Liver (tissue), 9 donors: Measurements from ENCODE around the gene EXOC2. TPM values are rescaled to one million over a fixed set of nuclear protein-coding genes. Genes with fewer than 3 reads are reported as not detected.

Source experiments
- DNase-seq: peaks from one replicate; pipeline ENCODE4 v3.0.0-alpha.2; 2017; ENCODE audit warnings: low spot score
- H3K27ac ChIP-seq, 2 donors: one replicate each; pipeline ENCODE4 v1.7.0; 2013; ENCODE audit warnings: inconsistent platforms in 2 of 2, low read length in 2 of 2, control low read depth in 1 of 2, low read depth in 1 of 2, mild to moderate bottlenecking in 1 of 2
- H3K27me3 ChIP-seq, 4 donors: one replicate each; pipeline versions ENCODE4 v1.6.1 to v1.7.0; 2013; ENCODE audit warnings: low read length in 3 of 4, inconsistent platforms in 1 of 4, mild to moderate bottlenecking in 1 of 4, moderate library complexity in 1 of 4; ENCODE audit not compliant: control insufficient read depth in 4 of 4, insufficient read depth in 4 of 4
- H3K36me3 ChIP-seq, 4 donors: one replicate each; pipeline versions ENCODE4 v1.6.1 to v1.7.0; 2013; ENCODE audit warnings: low read length in 3 of 4, mild to moderate bottlenecking in 3 of 4, low read depth in 1 of 4, moderate library complexity in 1 of 4; ENCODE audit not compliant: control insufficient read depth in 4 of 4, insufficient read depth in 3 of 4
- H3K4me1 ChIP-seq, 4 donors: one replicate each; pipeline versions ENCODE4 v1.6.1 to v1.7.0; 2013; ENCODE audit warnings: low read length in 3 of 4, mild to moderate bottlenecking in 3 of 4, moderate library complexity in 1 of 4; ENCODE audit not compliant: control insufficient read depth in 4 of 4, insufficient read depth in 4 of 4
- H3K4me3 ChIP-seq, 3 donors: one replicate each; pipeline versions ENCODE4 v1.6.1 to v1.7.0; 2013; ENCODE audit warnings: low read length in 3 of 3, control low read depth in 1 of 3, low read depth in 1 of 3, mild to moderate bottlenecking in 1 of 3
- H3K9ac ChIP-seq, 2 donors: one replicate each; pipeline ENCODE4 v1.7.0; 2013; ENCODE audit warnings: low read length in 2 of 2, mild to moderate bottlenecking in 2 of 2, moderate library complexity in 2 of 2, control low read depth in 1 of 2, low read depth in 1 of 2
- H3K9me3 ChIP-seq, 4 donors: one replicate each; pipeline versions ENCODE4 v1.6.1 to v1.7.0; 2013; ENCODE audit warnings: low read length in 3 of 4; ENCODE audit not compliant: control insufficient read depth in 4 of 4
- EGR1 ChIP-seq, 2 donors: IDR thresholded peaks; 2 replicates each; pipeline ENCODE4 v1.6.1; 2016 to 2018; ENCODE audit warnings: antibody characterized with exemption in 2 of 2, low read depth in 2 of 2
- FOXA2 ChIP-seq: IDR thresholded peaks from 2 replicates; pipeline ENCODE4 v1.6.1; 2016; ENCODE audit warnings: antibody characterized with exemption
- GABPA ChIP-seq, 2 donors: IDR thresholded peaks in 1 of 2; conservative IDR thresholded peaks in 1 of 2; 2 replicates each; pipeline ENCODE4 v1.6.1; 2016; ENCODE audit warnings: antibody characterized with exemption in 2 of 2, mild to moderate bottlenecking in 1 of 2, moderate library complexity in 1 of 2
- HNF4A ChIP-seq, 2 donors: conservative IDR thresholded peaks; 2 replicates each; pipeline ENCODE4 v1.6.1; 2016; ENCODE audit warnings: antibody characterized with exemption in 2 of 2, mild to moderate bottlenecking in 2 of 2
- HNF4G ChIP-seq: IDR thresholded peaks from 2 replicates; pipeline ENCODE4 v1.6.1; 2016; ENCODE audit warnings: antibody characterized with exemption
- JUND ChIP-seq, 2 donors: IDR thresholded peaks; 2 replicates each; pipeline ENCODE4 v1.6.1; 2016; ENCODE audit warnings: antibody characterized with exemption in 2 of 2
- RAD21 ChIP-seq, 2 donors: IDR thresholded peaks; 2 replicates each; pipeline ENCODE4 v1.6.1; 2016; ENCODE audit warnings: antibody characterized with exemption in 2 of 2, mild to moderate bottlenecking in 2 of 2
- RXRA ChIP-seq, 2 donors: IDR thresholded peaks; 2 replicates each; pipeline ENCODE4 v1.6.1; 2017 to 2018; ENCODE audit warnings: antibody characterized with exemption in 2 of 2, mild to moderate bottlenecking in 1 of 2
- SP1 ChIP-seq: IDR thresholded peaks from 2 replicates; pipeline ENCODE4 v1.6.1; 2018; ENCODE audit warnings: antibody characterized with exemption, mild to moderate bottlenecking
- YY1 ChIP-seq: IDR thresholded peaks from 2 replicates; pipeline ENCODE4 v1.6.1; 2016; ENCODE audit warnings: antibody characterized with exemption, mild to moderate bottlenecking
- WGBS: extraction: QIAGEN DNeasy Blood & Tissue Kit; methylation state at CpG from one replicate; pipeline ENCODE4 v1.1.7; 2013; 5-methylcytosine and 5-hydroxymethylcytosine counted together
- polyA plus RNA-seq, 2 donors: library from polyadenylated mRNA; stranded (reverse) in 1 of 2; unstranded in 1 of 2; fragments of 200-250 nt in 1 of 2; fragments of >200 nt in 1 of 2; fragmentation: Nextera tagmentation in 1 of 2; extraction: Ambion mirVana in 1 of 2; gene quantifications; one replicate each; pipeline versions ENCODE4 v1.2.1 to v1.2.3, GENCODE V29; 2013 to 2015
- total RNA-seq, 2 donors: library from RNA; depleted of rRNA; stranded (reverse); fragments of >200 nt; gene quantifications; one replicate each; pipeline ENCODE4 v1.2.3, GENCODE V29; 2014
- TF ChIP-seq, protein P1 (sequence below): IDR thresholded peaks from 2 replicates; pipeline ENCODE4 v1.6.1; 2016; ENCODE audit warnings: antibody characterized with exemption
- TF ChIP-seq, protein P2 (sequence below): IDR thresholded peaks from 2 replicates; pipeline ENCODE4 v1.6.1; 2016; ENCODE audit warnings: antibody characterized with exemption
- TF ChIP-seq, protein P3 (sequence below): IDR thresholded peaks from 2 replicates; pipeline ENCODE4 v1.6.1; 2016; ENCODE audit warnings: antibody characterized with exemption, mild to moderate bottlenecking
- TF ChIP-seq, protein P4 (sequence below): fragments of 150-350 bp; IDR thresholded peaks from 2 replicates; pipeline ENCODE4 v1.5.1; 2017; ENCODE audit warnings: improper control_type of control experiment, low read depth, low read length; ENCODE audit not compliant: missing input control
- donor health status: healthy.
- donor health status: healthy.
- donor health status: healthy.
- donor health status: healthy.
- donor health status: healthy.

Gene EXOC2
- total and polyA plus RNA-seq, 4 donors = 6.7 to 15.3 (median 9.2) TPM

DNA sequence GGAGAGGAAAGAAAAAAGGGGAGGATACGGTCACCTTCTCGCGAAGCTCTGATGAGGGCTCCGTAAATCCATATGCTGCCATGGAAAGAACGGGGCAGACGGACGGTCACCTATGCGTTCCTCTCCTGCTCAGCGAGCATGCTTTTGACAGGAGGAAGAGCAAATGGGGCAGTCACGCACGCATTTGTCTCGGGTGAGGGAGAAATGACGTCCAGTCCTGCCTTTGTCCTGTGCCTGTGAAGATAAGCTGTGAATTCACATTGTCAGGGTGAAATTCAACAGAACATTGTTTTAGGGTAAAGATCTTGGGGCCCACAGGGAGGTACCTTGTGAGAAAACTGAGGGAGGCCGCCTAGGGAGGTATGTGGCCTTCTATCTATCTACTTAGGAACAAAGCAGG is 217.6 kb downstream of the EXOC2 start:
- Histone ChIP-seq H3K9me3 (no peaks in the 10 kb centered on the region), H3K4me1 (no peaks in the 10 kb centered on the region), H3K27me3 (no peaks in the 10 kb centered on the region), H3K9ac (no peak overlapping the region), H3K4me3 (no peak overlapping the region), H3K36me3 (no peaks in the 10 kb centered on the region), H3K27ac (no peak overlapping the region)
- 80% methylated on average over 14 of the region's 14 CpGs for WGBS
- no peak for DNase-seq
- TF ChIP-seq, protein P1, sequence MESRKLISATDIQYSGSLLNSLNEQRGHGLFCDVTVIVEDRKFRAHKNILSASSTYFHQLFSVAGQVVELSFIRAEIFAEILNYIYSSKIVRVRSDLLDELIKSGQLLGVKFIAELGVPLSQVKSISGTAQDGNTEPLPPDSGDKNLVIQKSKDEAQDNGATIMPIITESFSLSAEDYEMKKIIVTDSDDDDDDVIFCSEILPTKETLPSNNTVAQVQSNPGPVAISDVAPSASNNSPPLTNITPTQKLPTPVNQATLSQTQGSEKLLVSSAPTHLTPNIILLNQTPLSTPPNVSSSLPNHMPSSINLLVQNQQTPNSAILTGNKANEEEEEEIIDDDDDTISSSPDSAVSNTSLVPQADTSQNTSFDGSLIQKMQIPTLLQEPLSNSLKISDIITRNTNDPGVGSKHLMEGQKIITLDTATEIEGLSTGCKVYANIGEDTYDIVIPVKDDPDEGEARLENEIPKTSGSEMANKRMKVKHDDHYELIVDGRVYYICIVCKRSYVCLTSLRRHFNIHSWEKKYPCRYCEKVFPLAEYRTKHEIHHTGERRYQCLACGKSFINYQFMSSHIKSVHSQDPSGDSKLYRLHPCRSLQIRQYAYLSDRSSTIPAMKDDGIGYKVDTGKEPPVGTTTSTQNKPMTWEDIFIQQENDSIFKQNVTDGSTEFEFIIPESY = no peak
- no peak for TF ChIP-seq RAD21 (IDR thresholded peaks at IDR 0.05)
- TF ChIP-seq SP1 = no peak
- TF ChIP-seq, protein P2, sequence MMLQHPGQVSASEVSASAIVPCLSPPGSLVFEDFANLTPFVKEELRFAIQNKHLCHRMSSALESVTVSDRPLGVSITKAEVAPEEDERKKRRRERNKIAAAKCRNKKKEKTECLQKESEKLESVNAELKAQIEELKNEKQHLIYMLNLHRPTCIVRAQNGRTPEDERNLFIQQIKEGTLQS = no peak
- TF ChIP-seq, protein P3, sequence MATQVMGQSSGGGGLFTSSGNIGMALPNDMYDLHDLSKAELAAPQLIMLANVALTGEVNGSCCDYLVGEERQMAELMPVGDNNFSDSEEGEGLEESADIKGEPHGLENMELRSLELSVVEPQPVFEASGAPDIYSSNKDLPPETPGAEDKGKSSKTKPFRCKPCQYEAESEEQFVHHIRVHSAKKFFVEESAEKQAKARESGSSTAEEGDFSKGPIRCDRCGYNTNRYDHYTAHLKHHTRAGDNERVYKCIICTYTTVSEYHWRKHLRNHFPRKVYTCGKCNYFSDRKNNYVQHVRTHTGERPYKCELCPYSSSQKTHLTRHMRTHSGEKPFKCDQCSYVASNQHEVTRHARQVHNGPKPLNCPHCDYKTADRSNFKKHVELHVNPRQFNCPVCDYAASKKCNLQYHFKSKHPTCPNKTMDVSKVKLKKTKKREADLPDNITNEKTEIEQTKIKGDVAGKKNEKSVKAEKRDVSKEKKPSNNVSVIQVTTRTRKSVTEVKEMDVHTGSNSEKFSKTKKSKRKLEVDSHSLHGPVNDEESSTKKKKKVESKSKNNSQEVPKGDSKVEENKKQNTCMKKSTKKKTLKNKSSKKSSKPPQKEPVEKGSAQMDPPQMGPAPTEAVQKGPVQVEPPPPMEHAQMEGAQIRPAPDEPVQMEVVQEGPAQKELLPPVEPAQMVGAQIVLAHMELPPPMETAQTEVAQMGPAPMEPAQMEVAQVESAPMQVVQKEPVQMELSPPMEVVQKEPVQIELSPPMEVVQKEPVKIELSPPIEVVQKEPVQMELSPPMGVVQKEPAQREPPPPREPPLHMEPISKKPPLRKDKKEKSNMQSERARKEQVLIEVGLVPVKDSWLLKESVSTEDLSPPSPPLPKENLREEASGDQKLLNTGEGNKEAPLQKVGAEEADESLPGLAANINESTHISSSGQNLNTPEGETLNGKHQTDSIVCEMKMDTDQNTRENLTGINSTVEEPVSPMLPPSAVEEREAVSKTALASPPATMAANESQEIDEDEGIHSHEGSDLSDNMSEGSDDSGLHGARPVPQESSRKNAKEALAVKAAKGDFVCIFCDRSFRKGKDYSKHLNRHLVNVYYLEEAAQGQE = no peak
- no peak for TF ChIP-seq GABPA (IDR thresholded peaks at IDR 0.05 in 1 of 2, conservative IDR thresholded peaks at IDR 0.05 in 1 of 2)
- TF ChIP-seq HNF4A (conservative IDR thresholded peaks at IDR 0.05) = no peak
- no peak for TF ChIP-seq RXRA (IDR thresholded peaks at IDR 0.05)
- no peak for TF ChIP-seq HNF4G
- TF ChIP-seq FOXA2 = no peak

DNA sequence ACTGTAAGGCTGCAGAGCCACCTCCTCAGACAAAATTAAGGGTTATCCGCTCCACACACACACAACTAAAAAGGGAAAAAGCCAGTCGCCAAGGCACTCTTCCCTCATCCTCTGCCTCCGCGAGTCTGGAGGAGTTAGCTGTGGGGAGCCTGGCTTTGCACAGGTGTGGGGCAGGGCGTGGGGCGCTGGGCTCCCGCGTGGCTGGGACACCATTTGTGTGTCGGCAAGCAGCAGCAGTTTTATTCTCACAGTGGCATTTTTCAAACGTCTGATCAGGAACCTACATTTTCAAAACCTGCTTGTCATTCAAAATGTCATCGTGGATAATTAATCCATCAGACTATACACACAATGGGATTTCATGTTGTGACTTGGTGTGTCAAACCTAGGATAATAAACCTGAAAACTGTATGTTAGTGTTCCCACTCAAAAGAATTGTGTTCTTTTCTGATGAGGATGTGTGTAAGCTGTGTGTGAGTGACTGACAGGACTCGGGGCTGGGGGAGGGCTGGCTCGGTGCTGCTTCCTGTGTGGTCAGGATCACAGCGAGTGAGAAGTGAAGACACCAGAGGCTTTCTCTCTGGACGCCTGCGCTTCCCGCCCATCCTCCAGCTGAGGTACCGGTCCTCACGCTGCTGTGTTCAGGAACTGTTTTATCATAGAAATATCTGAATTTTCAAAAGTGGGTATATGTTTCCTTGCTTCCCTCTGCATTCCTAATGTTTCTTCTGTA is 218.3 kb downstream of the EXOC2 start:
- 52% methylated on average over 19 of the region's 19 CpGs for WGBS
- no peaks in the 10 kb centered on the region for H3K27me3 ChIP-seq
- no peaks in the 10 kb centered on the region for H3K9me3 ChIP-seq
- H3K4me3 ChIP-seq = no peak overlapping the region
- H3K4me1 ChIP-seq = no peaks in the 10 kb centered on the region
- H3K27ac ChIP-seq = no peak overlapping the region
- no peak overlapping the region for H3K9ac ChIP-seq
- TF ChIP-seq YY1 (no peak), JUND (IDR thresholded peaks at IDR 0.05) (no peak), EGR1 (IDR thresholded peaks at IDR 0.05; ENCODE audit: low read depth in 2 of 2) (no peak), SP1 (no peak)
- TF ChIP-seq, protein P4, sequence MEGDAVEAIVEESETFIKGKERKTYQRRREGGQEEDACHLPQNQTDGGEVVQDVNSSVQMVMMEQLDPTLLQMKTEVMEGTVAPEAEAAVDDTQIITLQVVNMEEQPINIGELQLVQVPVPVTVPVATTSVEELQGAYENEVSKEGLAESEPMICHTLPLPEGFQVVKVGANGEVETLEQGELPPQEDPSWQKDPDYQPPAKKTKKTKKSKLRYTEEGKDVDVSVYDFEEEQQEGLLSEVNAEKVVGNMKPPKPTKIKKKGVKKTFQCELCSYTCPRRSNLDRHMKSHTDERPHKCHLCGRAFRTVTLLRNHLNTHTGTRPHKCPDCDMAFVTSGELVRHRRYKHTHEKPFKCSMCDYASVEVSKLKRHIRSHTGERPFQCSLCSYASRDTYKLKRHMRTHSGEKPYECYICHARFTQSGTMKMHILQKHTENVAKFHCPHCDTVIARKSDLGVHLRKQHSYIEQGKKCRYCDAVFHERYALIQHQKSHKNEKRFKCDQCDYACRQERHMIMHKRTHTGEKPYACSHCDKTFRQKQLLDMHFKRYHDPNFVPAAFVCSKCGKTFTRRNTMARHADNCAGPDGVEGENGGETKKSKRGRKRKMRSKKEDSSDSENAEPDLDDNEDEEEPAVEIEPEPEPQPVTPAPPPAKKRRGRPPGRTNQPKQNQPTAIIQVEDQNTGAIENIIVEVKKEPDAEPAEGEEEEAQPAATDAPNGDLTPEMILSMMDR = no peak
- H3K36me3 ChIP-seq = no peaks in the 10 kb centered on the region
- no peak for DNase-seq
